DOHH2 (cell line): ENCODE data around the gene RORB.

Experiments
- EZH2phosphoT487 ChIP-seq: fragments of 200-600 bp; sonication (generic); IDR thresholded peaks from 2 replicates; pipeline ENCODE4 v1.6.1; 2017; ENCODE audit warnings: borderline replicate concordance, mild to moderate bottlenecking, antibody characterized with exemption, low read length, moderate library complexity, mixed read lengths
- TF ChIP-seq, protein P1 (sequence below): fragments of 200-600 bp; sonication (generic); IDR thresholded peaks from one replicate; pipeline ENCODE4 v1.5.1; 2014; ENCODE audit warnings: antibody characterized with exemption, mild to moderate bottlenecking, low read depth, low read length; ENCODE audit not compliant: poor library complexity, severe bottlenecking

DNA sequence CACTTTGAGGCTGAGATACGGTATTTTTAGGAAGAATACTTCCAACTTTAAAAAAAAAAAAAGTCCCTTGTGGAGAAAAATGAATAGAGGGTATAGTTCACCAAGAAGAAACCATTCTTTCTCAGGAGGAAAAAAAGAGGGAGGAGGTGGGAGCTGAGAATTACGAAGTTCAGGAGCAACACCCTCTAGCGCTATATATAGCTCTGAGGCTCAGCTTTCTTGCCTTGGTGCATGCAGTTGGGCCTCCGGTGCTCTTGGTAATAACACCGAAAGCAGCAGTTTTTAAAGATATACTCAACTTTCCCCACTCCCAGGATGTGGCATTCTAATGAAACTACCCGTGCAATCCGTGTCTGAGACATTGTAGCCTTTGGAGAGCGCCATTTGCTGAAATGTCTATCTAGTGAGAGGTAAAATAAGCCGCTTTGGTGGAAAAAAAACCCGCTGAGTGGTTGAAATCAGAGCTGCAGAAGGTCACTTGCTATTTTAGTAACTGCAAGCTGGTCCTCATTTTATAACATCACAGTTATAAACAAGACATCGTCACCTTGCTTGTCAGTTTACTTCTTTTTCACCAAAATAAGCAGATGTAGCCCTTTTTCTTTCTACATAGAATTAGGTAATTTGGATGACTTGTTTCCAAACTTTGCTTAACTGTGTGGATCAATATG, 156.4 kb downstream of the RORB start:
- TF ChIP-seq, protein P1, sequence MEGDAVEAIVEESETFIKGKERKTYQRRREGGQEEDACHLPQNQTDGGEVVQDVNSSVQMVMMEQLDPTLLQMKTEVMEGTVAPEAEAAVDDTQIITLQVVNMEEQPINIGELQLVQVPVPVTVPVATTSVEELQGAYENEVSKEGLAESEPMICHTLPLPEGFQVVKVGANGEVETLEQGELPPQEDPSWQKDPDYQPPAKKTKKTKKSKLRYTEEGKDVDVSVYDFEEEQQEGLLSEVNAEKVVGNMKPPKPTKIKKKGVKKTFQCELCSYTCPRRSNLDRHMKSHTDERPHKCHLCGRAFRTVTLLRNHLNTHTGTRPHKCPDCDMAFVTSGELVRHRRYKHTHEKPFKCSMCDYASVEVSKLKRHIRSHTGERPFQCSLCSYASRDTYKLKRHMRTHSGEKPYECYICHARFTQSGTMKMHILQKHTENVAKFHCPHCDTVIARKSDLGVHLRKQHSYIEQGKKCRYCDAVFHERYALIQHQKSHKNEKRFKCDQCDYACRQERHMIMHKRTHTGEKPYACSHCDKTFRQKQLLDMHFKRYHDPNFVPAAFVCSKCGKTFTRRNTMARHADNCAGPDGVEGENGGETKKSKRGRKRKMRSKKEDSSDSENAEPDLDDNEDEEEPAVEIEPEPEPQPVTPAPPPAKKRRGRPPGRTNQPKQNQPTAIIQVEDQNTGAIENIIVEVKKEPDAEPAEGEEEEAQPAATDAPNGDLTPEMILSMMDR, result no peak
- no peak for TF ChIP-seq EZH2phosphoT487
